CD14-positive monocyte (primary cell): ENCODE results near the gene CACNA1C. TPM values are rescaled to one million over a fixed set of nuclear protein-coding genes. Genes with fewer than 3 reads are reported as not detected.
A peak's percentile ranks its signal among the peaks of the same experiment; 100 is the strongest.

Experiments used
- DNase-seq, 3 donors: peaks; one replicate each; pipeline ENCODE4 v3.0.0-alpha.2; 2011 to 2022
- H2AFZ ChIP-seq: 2 replicates; pipeline ENCODE4 v1.6.0; 2012; ENCODE audit warnings: mild to moderate bottlenecking, low read depth, low read length, inconsistent platforms; ENCODE audit not compliant: insufficient read depth, poor library complexity, severe bottlenecking
- H3K27ac ChIP-seq, 2 donors: 1 replicate in 1 of 2; 2 replicates in 1 of 2; pipeline ENCODE4 v1.5.1; 2012 to 2013; ENCODE audit warnings: low read length in 2 of 2, control low read depth in 1 of 2, inconsistent platforms in 1 of 2, low read depth in 1 of 2, mild to moderate bottlenecking in 1 of 2
- H3K27me3 ChIP-seq, 2 donors: one replicate each; pipeline versions ENCODE4 v1.6.0 to v1.6.1; 2011 to 2013; ENCODE audit warnings: low read length in 2 of 2; ENCODE audit not compliant: control insufficient read depth in 2 of 2, insufficient read depth in 2 of 2
- H3K36me3 ChIP-seq, 2 donors: replicated peaks in 1 of 2; 1 replicate in 1 of 2; 2 replicates in 1 of 2; pipeline versions ENCODE4 v1.5.1 to v1.6.1; 2012 to 2013; ENCODE audit warnings: low read length in 2 of 2, control low read depth in 1 of 2, inconsistent platforms in 1 of 2, mild to moderate bottlenecking in 1 of 2; ENCODE audit not compliant: insufficient read depth in 2 of 2, control insufficient read depth in 1 of 2
- H3K4me1 ChIP-seq, 2 donors: 1 replicate in 1 of 2; 2 replicates in 1 of 2; pipeline versions ENCODE4 v1.5.1 to v1.6.1; 2012 to 2013; ENCODE audit warnings: low read length in 2 of 2, control low read depth in 1 of 2, inconsistent platforms in 1 of 2, mild to moderate bottlenecking in 1 of 2, moderate library complexity in 1 of 2; ENCODE audit not compliant: insufficient read depth in 2 of 2, control insufficient read depth in 1 of 2
- H3K4me2 ChIP-seq: replicated peaks from 2 replicates; pipeline ENCODE3; 2012; ENCODE audit warnings: low read length, moderate library complexity, mild to moderate bottlenecking; ENCODE audit not compliant: poor library complexity, severe bottlenecking; ENCODE audit errors: extremely low read depth
- H3K4me3 ChIP-seq, 3 experiments: fragments of 200-600 bp in 1 of 3; sonication (generic) in 1 of 3; replicated peaks in 1 of 3; 1 replicate in 2 of 3; 2 replicates in 1 of 3; pipeline ENCODE4 v1.5.1; 2011 to 2013; ENCODE audit warnings: low read length in 3 of 3, mild to moderate bottlenecking in 3 of 3, control low read depth in 2 of 3, low read depth in 2 of 3, inconsistent platforms in 1 of 3, moderate library complexity in 1 of 3
- H3K79me2 ChIP-seq: 2 replicates; pipeline ENCODE4 v1.6.0; 2012; ENCODE audit warnings: mild to moderate bottlenecking, control low read depth, inconsistent platforms, low read length, moderate library complexity; ENCODE audit not compliant: insufficient read depth
- H3K9ac ChIP-seq: 2 replicates; pipeline ENCODE4 v1.6.0; 2017; ENCODE audit warnings: low read length, mild to moderate bottlenecking; ENCODE audit not compliant: insufficient read depth, poor library complexity, severe bottlenecking
- H3K9me3 ChIP-seq, 2 donors: replicated peaks in 1 of 2; 1 replicate in 1 of 2; 2 replicates in 1 of 2; pipeline versions ENCODE4 v1.5.1 to v1.6.1; 2012 to 2013; ENCODE audit warnings: low read length in 2 of 2, control low read depth in 1 of 2; ENCODE audit not compliant: control insufficient read depth in 1 of 2, insufficient read depth in 1 of 2
- H4K20me1 ChIP-seq: 2 replicates; pipeline ENCODE4 v1.6.0; 2012; ENCODE audit warnings: mild to moderate bottlenecking, low read length, control low read depth, moderate library complexity; ENCODE audit not compliant: insufficient read depth
- H3K27ac Mint-ChIP-seq, 7 donors: one replicate each; pipeline ENCODE4 v1.8.0; 2020; ENCODE audit warnings: mild to moderate bottlenecking in 7 of 7, mixed read lengths in 7 of 7, moderate library complexity in 6 of 7, inconsistent platforms in 2 of 7
- H3K27me3 Mint-ChIP-seq, 3 donors: one replicate each; pipeline ENCODE4 v1.8.0; 2021 to 2022; ENCODE audit warnings: low read depth in 3 of 3, mild to moderate bottlenecking in 3 of 3, mixed read lengths in 3 of 3, moderate library complexity in 3 of 3, inconsistent platforms in 1 of 3
- H3K36me3 Mint-ChIP-seq, 2 donors: one replicate each; pipeline ENCODE4 v1.8.0; 2020; ENCODE audit warnings: mixed read lengths in 2 of 2, inconsistent platforms in 1 of 2, mild to moderate bottlenecking in 1 of 2
- H3K4me1 Mint-ChIP-seq: one replicate; pipeline ENCODE4 v1.8.0; 2020; ENCODE audit warnings: mild to moderate bottlenecking, mixed read lengths
- H3K4me3 Mint-ChIP-seq, 2 donors: one replicate each; pipeline ENCODE4 v1.8.0; 2020; ENCODE audit warnings: mild to moderate bottlenecking in 2 of 2, mixed read lengths in 2 of 2, moderate library complexity in 1 of 2
- H3K9me3 Mint-ChIP-seq, 7 donors: one replicate each; pipeline ENCODE4 v1.8.0; 2020 to 2022; ENCODE audit warnings: mixed read lengths in 7 of 7, mild to moderate bottlenecking in 6 of 7, moderate library complexity in 6 of 7, inconsistent platforms in 2 of 7
- CTCF ChIP-seq: fragments of 200-600 bp; IDR thresholded peaks from one replicate; pipeline ENCODE4 v1.8.0; 2022; ENCODE audit warnings: antibody characterized with exemption, mild to moderate bottlenecking
- WGBS: methylation state at CpG from one replicate; pipeline ENCODE4 v1.1.5; 2013; ENCODE audit warnings: missing lambda C conversion rate; ENCODE audit not compliant: insufficient coverage; 5-methylcytosine and 5-hydroxymethylcytosine counted together
- intact Hi-C, 2 donors: fragments of 100-400 bp; cut with micrococcal nuclease; formaldehyde crosslinking; loops; one replicate each; pipeline versions ENCODE4 v1.15.0 to v1.15.1; 2023
- polyA plus RNA-seq, 3 donors: library from polyadenylated mRNA; depleted of rRNA in 1 of 3; unstranded in 2 of 3; stranded (reverse) in 1 of 3; fragments of 300-500 nt in 2 of 3; fragments of >200 nt in 1 of 3; fragmentation: Illumina TruSeq in 2 of 3; gene quantifications; 1 replicate in 2 of 3; 2 replicates in 1 of 3; pipeline ENCODE4 v1.2.3, GENCODE V29; 2012 to 2021

CACNA1C gene
- polyA plus RNA-seq, 3 donors: not detected

GRCh38 chr12:2019126-2019525, 33.7 kb upstream of the CACNA1C start:
- H4K20me1 ChIP-seq: no peaks in the 10 kb centered on the region
- H3K36me3 Mint-ChIP-seq: no peaks in the 10 kb centered on the region
- peak overlapping the region in 1 of 7 donors; percentile 8 for H3K27ac Mint-ChIP-seq
- no peaks in the 10 kb centered on the region for H3K4me1 Mint-ChIP-seq
- TF ChIP-seq CTCF: no peak
- H3K27me3 Mint-ChIP-seq: peaks cover 5 to 10% (median 9%) of the 10 kb centered on the region in 3 donors
- H3K27ac ChIP-seq: no peak overlapping the region
- peaks cover 0 to 3% of the 10 kb centered on the region in 2 donors for H3K27me3 ChIP-seq
- H3K9me3 ChIP-seq: no peaks in the 10 kb centered on the region
- no peak overlapping the region for H3K4me3 ChIP-seq
- no peak overlapping the region for H2AFZ ChIP-seq
- H3K4me3 Mint-ChIP-seq: no peak overlapping the region
- intact Hi-C loops: no loop called here
- H3K9me3 Mint-ChIP-seq: peaks cover 0 to 5% (median 1%) of the 10 kb centered on the region in 7 donors
- H3K36me3 ChIP-seq: no peaks in the 10 kb centered on the region
- no peak overlapping the region for H3K4me2 ChIP-seq
- no peak overlapping the region for H3K9ac ChIP-seq
- no peak for DNase-seq
- no peaks in the 10 kb centered on the region for H3K79me2 ChIP-seq
- WGBS: 80% methylated on average over 1 of the region's 2 CpGs
- H3K4me1 ChIP-seq: no peaks in the 10 kb centered on the region

GRCh38 chr12:2020511-2020910, 32.3 kb upstream of the CACNA1C start:
- Mint-ChIP-seq H3K36me3 (no peaks in the 10 kb centered on the region), H3K27ac (no peak overlapping the region), H3K27me3 (peaks cover 7 to 9% (median 8%) of the 10 kb centered on the region in 3 donors), H3K9me3 (peaks cover 0 to 7% (median 3%) of the 10 kb centered on the region in 7 donors), H3K4me3 (no peak overlapping the region), H3K4me1 (no peaks in the 10 kb centered on the region)
- Histone ChIP-seq H3K27me3 (peaks cover 0 to 3% of the 10 kb centered on the region in 2 donors), H3K27ac (no peak overlapping the region), H3K4me1 (no peaks in the 10 kb centered on the region), H3K79me2 (no peaks in the 10 kb centered on the region), H2AFZ (no peak overlapping the region), H3K9ac (no peak overlapping the region), H3K9me3 (peaks cover 0 to 4% of the 10 kb centered on the region in 2 donors), H3K4me2 (no peak overlapping the region), H3K36me3 (no peaks in the 10 kb centered on the region), H3K4me3 (no peak overlapping the region), H4K20me1 (no peaks in the 10 kb centered on the region)
- no peak for DNase-seq
- no peak for TF ChIP-seq CTCF
- intact Hi-C loops: no loop called here
- 92% methylated on average over 2 of the region's 3 CpGs for WGBS
